GM12872 (cell line): ENCODE data around the gene RNF208.

ENCODE experiments used
- TF ChIP-seq, protein P1 (sequence below): IDR thresholded peaks from 3 replicates; pipeline ENCODE4 v1.5.1; 2011; ENCODE audit warnings: low read depth, mild to moderate bottlenecking, low read length, moderate library complexity; ENCODE audit not compliant: insufficient read depth

RNF208 gene, protein sequence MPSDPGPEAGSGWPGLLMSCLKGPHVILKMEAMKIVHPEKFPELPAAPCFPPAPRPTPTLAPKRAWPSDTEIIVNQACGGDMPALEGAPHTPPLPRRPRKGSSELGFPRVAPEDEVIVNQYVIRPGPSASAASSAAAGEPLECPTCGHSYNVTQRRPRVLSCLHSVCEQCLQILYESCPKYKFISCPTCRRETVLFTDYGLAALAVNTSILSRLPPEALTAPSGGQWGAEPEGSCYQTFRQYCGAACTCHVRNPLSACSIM

DNA sequence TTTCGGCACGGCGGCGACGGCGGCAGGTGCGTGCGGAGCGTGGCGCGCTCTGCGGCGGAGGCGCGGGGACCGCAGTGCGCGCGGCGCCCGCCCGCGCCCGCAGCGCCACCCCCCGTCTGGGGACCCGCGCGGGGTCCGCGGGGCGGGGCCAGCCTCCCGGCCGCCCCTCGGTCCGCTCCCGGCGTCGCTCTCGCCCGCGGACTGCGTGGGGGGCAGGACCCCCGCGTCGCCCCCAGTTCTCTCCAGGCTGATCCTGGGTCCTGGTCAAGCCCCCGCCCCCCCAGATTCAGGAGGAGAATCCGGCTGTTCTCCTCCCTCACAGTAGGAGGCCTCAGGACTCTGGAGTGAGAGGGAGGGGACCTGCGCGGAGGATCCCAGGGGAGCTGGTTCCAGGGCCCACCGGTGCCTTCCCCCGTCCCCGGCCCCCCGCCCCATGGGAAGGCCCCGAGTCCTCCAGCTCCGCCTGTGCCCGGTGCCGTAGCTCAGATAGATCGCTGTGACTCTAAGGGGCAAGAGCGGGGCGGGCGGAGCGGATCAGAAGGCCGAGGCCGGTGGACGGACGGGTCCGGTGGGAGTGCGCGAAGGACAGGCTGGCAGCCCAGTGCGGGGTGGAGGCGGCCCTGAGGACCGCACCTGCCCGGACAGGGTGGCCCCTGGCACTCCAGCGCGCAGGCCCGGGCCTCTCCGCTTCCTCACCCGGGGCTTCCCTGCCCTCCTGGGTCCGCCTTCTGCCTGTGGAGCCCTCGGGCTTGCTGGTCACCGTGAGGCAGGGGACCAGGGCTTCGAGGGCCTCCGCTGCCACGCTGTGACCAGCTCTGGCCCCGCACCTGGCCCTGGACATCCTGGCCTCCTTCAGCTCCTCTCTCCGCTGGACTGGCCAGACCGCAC is at the start of gene RNF208:
Gene RNF208, minus strand, starts transcription at position 51 of the 888 bp plus-strand sequence. CDS start 1,028 bp downstream, outside the sequence.
- TF ChIP-seq, protein P1, sequence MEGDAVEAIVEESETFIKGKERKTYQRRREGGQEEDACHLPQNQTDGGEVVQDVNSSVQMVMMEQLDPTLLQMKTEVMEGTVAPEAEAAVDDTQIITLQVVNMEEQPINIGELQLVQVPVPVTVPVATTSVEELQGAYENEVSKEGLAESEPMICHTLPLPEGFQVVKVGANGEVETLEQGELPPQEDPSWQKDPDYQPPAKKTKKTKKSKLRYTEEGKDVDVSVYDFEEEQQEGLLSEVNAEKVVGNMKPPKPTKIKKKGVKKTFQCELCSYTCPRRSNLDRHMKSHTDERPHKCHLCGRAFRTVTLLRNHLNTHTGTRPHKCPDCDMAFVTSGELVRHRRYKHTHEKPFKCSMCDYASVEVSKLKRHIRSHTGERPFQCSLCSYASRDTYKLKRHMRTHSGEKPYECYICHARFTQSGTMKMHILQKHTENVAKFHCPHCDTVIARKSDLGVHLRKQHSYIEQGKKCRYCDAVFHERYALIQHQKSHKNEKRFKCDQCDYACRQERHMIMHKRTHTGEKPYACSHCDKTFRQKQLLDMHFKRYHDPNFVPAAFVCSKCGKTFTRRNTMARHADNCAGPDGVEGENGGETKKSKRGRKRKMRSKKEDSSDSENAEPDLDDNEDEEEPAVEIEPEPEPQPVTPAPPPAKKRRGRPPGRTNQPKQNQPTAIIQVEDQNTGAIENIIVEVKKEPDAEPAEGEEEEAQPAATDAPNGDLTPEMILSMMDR, result no peak

DNA sequence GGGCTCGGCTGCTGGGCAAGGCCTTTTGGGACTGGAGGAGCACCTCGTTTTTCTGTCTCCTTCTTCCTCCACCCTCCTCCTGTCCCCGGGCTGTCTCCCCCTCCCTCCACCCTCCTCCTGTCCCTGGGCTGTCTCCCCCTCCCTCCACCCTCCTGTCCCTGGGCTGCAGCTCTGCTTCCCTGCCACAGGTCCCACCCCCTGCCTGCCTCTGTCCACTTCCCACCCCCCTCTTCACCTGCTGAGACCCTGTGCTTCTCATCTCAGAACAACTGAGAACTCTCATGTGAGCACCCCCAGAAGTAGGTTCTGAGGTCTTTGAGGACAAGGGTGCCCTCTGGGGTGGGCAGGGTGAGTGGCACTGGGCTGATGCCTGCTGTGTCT is 49.6 kb upstream of the RNF208 start:
- TF ChIP-seq, protein P1, result no peak

DNA sequence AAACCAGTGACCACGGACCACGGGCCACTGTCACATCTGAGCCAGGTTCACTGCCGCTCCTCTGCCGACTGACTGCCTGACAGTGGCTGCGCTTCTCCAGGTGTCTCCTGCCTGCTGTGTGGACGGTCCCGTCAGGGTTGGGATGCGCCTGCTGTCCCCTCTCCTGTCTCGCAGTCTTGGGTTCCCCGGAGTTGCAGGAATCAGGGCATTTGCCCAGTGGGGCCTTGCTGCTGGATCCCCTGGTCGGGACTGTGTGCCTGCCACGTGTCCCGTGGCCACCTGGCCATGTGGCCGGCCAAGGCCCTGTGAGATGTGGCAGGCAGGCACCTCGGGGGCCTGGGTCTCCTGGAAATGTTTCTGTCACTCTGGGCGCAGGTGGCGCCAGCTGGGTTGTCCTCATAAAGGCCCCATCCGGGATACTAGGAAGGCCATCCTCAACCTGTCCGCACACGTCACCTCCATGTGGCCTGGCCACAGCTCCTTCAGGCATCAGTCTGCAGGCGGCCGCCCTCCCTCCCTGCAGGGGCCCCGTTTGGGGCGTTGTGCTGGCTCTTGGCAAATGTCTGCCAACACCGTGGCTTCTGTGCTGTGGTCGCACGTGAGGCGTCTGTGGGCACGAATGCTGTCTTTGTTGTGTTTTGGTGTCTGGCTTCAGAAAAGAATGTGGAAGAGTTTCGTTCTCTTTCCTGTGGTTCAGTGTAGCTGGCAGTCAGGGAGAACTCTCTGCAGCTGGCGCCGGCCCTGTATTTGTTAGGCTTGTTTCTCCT is 49.1 kb upstream of the RNF208 start:
- TF ChIP-seq, protein P1, result no peak

DNA sequence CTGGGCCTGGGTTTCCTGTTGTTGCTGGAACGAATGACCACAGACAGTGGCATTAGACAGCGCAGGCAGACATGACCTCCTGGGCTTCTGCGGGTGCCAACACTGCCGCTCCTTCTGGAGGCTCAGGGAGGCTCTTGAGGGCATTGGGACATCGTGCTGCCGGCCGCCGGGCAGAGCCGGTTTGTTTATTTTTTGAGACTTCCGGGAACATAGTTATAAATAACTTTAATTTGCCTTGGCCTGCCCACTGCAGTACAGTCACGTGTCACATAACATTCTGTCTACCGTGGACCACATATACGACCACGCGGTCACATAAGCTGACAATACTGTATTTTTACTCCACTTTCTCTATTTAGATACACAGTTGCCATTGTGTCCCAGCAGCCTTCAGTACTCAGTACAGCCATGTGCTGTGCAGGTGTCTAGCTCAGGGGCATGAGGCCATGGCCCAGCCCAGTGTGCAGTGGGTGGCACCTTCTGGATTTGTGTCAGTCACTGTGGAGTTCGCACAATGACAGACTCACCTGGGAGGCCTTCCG is 47.3 kb upstream of the RNF208 start:
- TF ChIP-seq, protein P1, result no peak

DNA sequence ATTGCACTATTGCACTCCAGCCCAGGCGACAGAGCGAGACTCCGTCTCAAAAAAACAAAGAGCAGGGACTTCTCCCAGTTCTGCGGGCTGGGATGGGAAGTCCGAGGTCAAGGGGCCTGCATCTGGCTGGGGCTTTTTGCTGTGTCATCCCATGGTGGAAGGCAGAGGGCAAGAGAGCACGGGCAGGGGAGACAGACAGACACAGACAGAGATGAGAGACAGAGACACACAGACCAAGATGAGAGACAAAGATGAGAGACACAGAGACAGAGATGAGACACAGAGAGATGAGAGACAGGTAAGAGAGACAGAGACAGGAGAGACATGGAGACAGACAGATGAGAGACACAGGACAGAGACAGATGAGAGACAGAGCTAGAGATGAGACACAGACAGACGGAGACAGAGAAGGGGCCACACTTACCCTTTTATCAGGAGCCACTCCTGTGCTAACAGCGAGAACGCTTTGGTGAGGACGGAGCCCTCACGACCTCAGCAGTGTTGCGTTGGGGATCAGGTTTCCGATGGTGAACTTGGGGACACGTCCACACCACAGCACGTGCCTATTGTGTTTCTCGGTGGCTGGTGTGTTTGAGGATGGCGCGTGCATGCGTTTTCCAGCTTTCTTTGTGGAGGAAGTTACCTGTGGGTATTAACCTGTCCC is 46.6 kb upstream of the RNF208 start:
- TF ChIP-seq, protein P1, result no peak

DNA sequence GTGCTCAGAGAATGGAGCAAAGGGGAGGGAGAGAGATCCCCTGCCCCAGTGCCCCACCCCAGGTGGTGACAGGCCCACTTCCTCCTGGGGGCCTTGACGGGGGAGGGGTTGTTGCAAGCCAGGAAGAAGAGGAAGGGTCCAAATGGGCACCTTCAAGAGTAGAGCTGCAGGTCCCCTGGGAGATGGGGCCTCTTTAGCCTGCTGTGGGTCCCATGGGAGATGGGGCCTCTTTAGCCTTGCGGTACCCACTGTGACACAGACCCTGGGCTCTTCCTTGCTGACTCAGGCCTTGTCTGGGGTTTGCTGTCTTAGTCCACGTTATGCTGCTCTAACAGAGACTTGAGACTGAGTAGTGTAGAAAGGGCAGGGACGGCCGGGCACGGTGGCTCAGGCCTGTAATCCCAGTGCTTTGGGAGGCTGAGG is 45.9 kb upstream of the RNF208 start:
- TF ChIP-seq, protein P1, result no peak
